K562 (cell line): ENCODE data around the gene PID1. TPM values are rescaled to one million over a fixed set of nuclear protein-coding genes. Genes with fewer than 3 reads are reported as not detected.

Experiments used
- ATAC-seq: fragments of 200-7000 bp; cut with Tn5 transposase; 3 replicates; pipeline ENCODE4 v1.9.1; 2020; ENCODE audit warnings: moderate library complexity
- BruUV-seq: library from RNA; stranded (reverse); fragments of 400-500 nt; replicated peaks from 2 replicates; lab custom pipeline; 2021; lab: Mats Ljungman, UMichigan
- CTCF ChIA-PET: fragments of 300-600 bp; formaldehyde crosslinking; extraction: SDS; loops from one replicate; lab custom pipeline; 2021; ENCODE audit warnings: low intra/inter-chr PET ratio; lab: Yijun Ruan, JAX
- POLR2A ChIA-PET: fragments of 300-600, 350-650 bp; sonication (Branson Sonifier 250); formaldehyde crosslinking; extraction: SDS; loops from one replicate; lab custom pipeline; 2021; ENCODE audit warnings: antibody characterized with exemption, inconsistent platforms; lab: Yijun Ruan, JAX
- DNase-seq, 4 experiments: peaks; one replicate each; pipeline versions ENCODE4 v3.0.0 to v3.0.0-alpha.2; 2011 to 2018; ENCODE audit warnings: low spot score in 3 of 4, mixed read lengths in 3 of 4; ENCODE audit errors: extremely low read depth in 1 of 4
- FAIRE-seq: peaks from 2 replicates; lab custom pipeline; 2011; peaks lifted over from hg19 to GRCh38; lab: Jason Lieb, UNC
- H2AFZ ChIP-seq: 2 replicates; pipeline ENCODE4 v1.6.0; 2011; ENCODE audit warnings: low read depth, low read length, control low read depth, inconsistent platforms
- H3K27ac ChIP-seq: fragments of 200-600 bp; 3 replicates; pipeline ENCODE4 v1.8.0; 2011; ENCODE audit warnings: low read depth, mild to moderate bottlenecking, control low read depth, inconsistent platforms, low read length, moderate library complexity, mixed read lengths; ENCODE audit errors: extremely low read depth
- H3K27me3 ChIP-seq, 2 experiments: fragments of 300-600 bp in 1 of 2; 2 replicates in 1 of 2; 3 replicates in 1 of 2; pipeline versions ENCODE4 v1.6.0 to v1.8.0; 2011; ENCODE audit warnings: inconsistent platforms in 2 of 2, low read length in 2 of 2, mild to moderate bottlenecking in 1 of 2, mixed read lengths in 1 of 2, moderate library complexity in 1 of 2; ENCODE audit not compliant: control insufficient read depth in 2 of 2, insufficient read depth in 2 of 2
- H3K36me3 ChIP-seq: fragments of 300-600 bp; 3 replicates; pipeline ENCODE4 v1.8.0; 2011; ENCODE audit warnings: mild to moderate bottlenecking, low read length, inconsistent platforms; ENCODE audit not compliant: control insufficient read depth, insufficient read depth
- H3K4me1 ChIP-seq, 2 experiments: fragments of 200-600 bp in 1 of 2; replicated peaks in 1 of 2; 2 replicates in 1 of 2; 3 replicates in 1 of 2; pipeline versions ENCODE4 v1.5.1 to v1.8.0; 2011; ENCODE audit warnings: inconsistent platforms in 2 of 2, low read length in 2 of 2, mild to moderate bottlenecking in 1 of 2, mixed read lengths in 1 of 2, moderate library complexity in 1 of 2; ENCODE audit not compliant: control insufficient read depth in 2 of 2, insufficient read depth in 2 of 2
- H3K4me2 ChIP-seq: 2 replicates; pipeline ENCODE4 v1.6.1; 2011; ENCODE audit warnings: low read length, control low read depth, inconsistent platforms, mixed read lengths; ENCODE audit not compliant: insufficient read depth
- H3K4me3 ChIP-seq: fragments of 200-600 bp; sonication (generic), shearing (Covaris generic); 2 replicates; pipeline ENCODE4 v1.5.1; 2016; ENCODE audit warnings: control low read depth, inconsistent platforms
- H3K79me2 ChIP-seq: fragments of 200-600 bp; 3 replicates; pipeline ENCODE4 v1.8.0; 2011; ENCODE audit warnings: low read length, inconsistent platforms; ENCODE audit not compliant: control insufficient read depth, insufficient read depth
- H3K9ac ChIP-seq, 2 experiments: 2 replicates each; pipeline versions ENCODE4 v1.6.0 to v1.6.1; 2011; ENCODE audit warnings: low read depth in 2 of 2, low read length in 2 of 2, control low read depth in 1 of 2, inconsistent platforms in 1 of 2, mild to moderate bottlenecking in 1 of 2, mixed read lengths in 1 of 2; ENCODE audit not compliant: insufficient read depth in 1 of 2
- H3K9me1 ChIP-seq: one replicate; pipeline ENCODE4 v1.6.0; 2011; ENCODE audit warnings: inconsistent platforms, mild to moderate bottlenecking, low read length, moderate library complexity; ENCODE audit not compliant: control insufficient read depth, insufficient read depth
- H3K9me3 ChIP-seq: replicated peaks from 2 replicates; pipeline ENCODE4 v1.5.1; 2011; ENCODE audit warnings: low read depth, low read length, inconsistent platforms; ENCODE audit not compliant: control insufficient read depth, insufficient read depth
- H4K20me1 ChIP-seq: replicated peaks from 2 replicates; pipeline ENCODE4 v1.6.1; 2011; ENCODE audit warnings: low read length, inconsistent platforms, mixed read lengths; ENCODE audit not compliant: control insufficient read depth, insufficient read depth
- BMI1 ChIP-seq: fragments of 150-350 bp; IDR thresholded peaks from 2 replicates; pipeline ENCODE4 v1.6.1; 2014; ENCODE audit warnings: low read length
- CEBPG ChIP-seq, 3 experiments: fragments of 200-800 bp in 1 of 3; sonication (Bioruptor generic) in 1 of 3; sonication (generic) in 1 of 3; formaldehyde crosslinking in 1 of 3; IDR thresholded peaks in 2 of 3; conservative IDR thresholded peaks in 1 of 3; 2 replicates each; pipeline versions ENCODE4 v1.6.1 to v1.8.0; 2016 to 2022; ENCODE audit warnings: missing compliant biosample characterization in 2 of 3, missing genetic modification characterization in 2 of 3, mild to moderate bottlenecking in 1 of 3, missing genetic modification reagents in 1 of 3
- E2F4 ChIP-seq: sonication (generic); formaldehyde crosslinking; IDR thresholded peaks from 2 replicates; pipeline ENCODE4 v1.8.0; 2022; ENCODE audit warnings: mild to moderate bottlenecking, low read depth, missing genetic modification reagents
- KDM5B ChIP-seq: fragments of 200-600 bp; sonication (generic); IDR thresholded peaks from 2 replicates; pipeline ENCODE4 v1.6.1; 2012; ENCODE audit warnings: low read depth, mild to moderate bottlenecking, moderate library complexity, low read length, control low read depth, inconsistent platforms; ENCODE audit not compliant: insufficient replicate concordance
- LEF1 ChIP-seq: fragments of 450-650 bp; IDR thresholded peaks from 2 replicates; pipeline ENCODE4 v1.6.1; 2016; ENCODE audit warnings: mild to moderate bottlenecking
- NONO ChIP-seq, 2 experiments: fragments of 200-400 bp in 1 of 2; fragments of 450-650 bp in 1 of 2; formaldehyde crosslinking in 1 of 2; IDR thresholded peaks; 2 replicates each; pipeline ENCODE4 v1.6.1; 2017; ENCODE audit warnings: low read depth in 2 of 2, mild to moderate bottlenecking in 2 of 2, moderate library complexity in 2 of 2, low read length in 1 of 2
- SIX5 ChIP-seq, 2 experiments: IDR thresholded peaks; 2 replicates each; pipeline ENCODE4 v1.6.1; 2011; ENCODE audit warnings: low read length in 2 of 2, borderline replicate concordance in 1 of 2, low read depth in 1 of 2, mild to moderate bottlenecking in 1 of 2, moderate library complexity in 1 of 2; ENCODE audit not compliant: insufficient read depth in 1 of 2
- SMARCA5 ChIP-seq: fragments of 450-650 bp; IDR thresholded peaks from 2 replicates; pipeline ENCODE4 v1.6.1; 2016
- STAT5B ChIP-seq: fragments of 250-450 bp; sonication (Bioruptor Pico); IDR thresholded peaks from 2 replicates; pipeline ENCODE4 v1.8.0; 2021; ENCODE audit warnings: mild to moderate bottlenecking, inconsistent platforms
- THRB ChIP-seq: fragments of 450-650 bp; formaldehyde crosslinking; conservative IDR thresholded peaks from 2 replicates; pipeline ENCODE4 v1.4.0; 2022; ENCODE audit warnings: mild to moderate bottlenecking, missing genetic modification characterization
- ZNF253 ChIP-seq: fragments of 250-450 bp; sonication (Bioruptor Pico); conservative IDR thresholded peaks from 2 replicates; pipeline ENCODE4 v1.6.1; 2021; ENCODE audit warnings: mild to moderate bottlenecking
- WGBS: fragments of 100-300 bp; shearing (Covaris generic); methylation state at CpG from one replicate; pipeline ENCODE4 v1.1.6; 2016; ENCODE audit warnings: low coverage, mixed read lengths; ENCODE audit not compliant: insufficient coverage; ENCODE audit errors: missing lambda C conversion rate; 5-methylcytosine and 5-hydroxymethylcytosine counted together
- in situ Hi-C: fragments of 300-500 bp; cut with MboI; formaldehyde crosslinking; loops from 4 replicates; pipeline ENCODE4 v1.15.0; 2018; ENCODE audit warnings: inconsistent platforms, mixed read lengths
- intact Hi-C: fragments of 100-400 bp; cut with micrococcal nuclease; formaldehyde crosslinking; loops from 2 replicates; pipeline ENCODE4 v1.14.2; 2022
- polyA plus RNA-seq, 8 experiments: library from polyadenylated mRNA; depleted of rRNA in 4 of 8; stranded (reverse) in 5 of 8; unstranded in 3 of 8; fragments of >200 nt; fragmentation: Nextera tagmentation in 2 of 8; fragmentation: Illumina TruSeq in 1 of 8; extraction: Ambion mirVana in 2 of 8; extraction: Trizol in 1 of 8; gene quantifications; 2 replicates each; pipeline versions ENCODE4 v1.2.1 to v1.2.3, GENCODE V29; 2011 to 2014; ENCODE audit warnings: inconsistent platforms in 1 of 8, missing spikeins in 1 of 8
- total RNA-seq, 7 experiments: library from RNA; depleted of rRNA in 6 of 7; stranded (reverse); fragments of >200 nt in 6 of 7; fragmentation: Illumina TruSeq in 2 of 7; extraction: Trizol in 2 of 7; gene quantifications; 2 replicates each; pipeline versions ENCODE4 v1.2.1 to v1.2.3, GENCODE V29; 2011 to 2021; ENCODE audit warnings: low replicate concordance in 1 of 7

Gene PID1
- total and polyA plus RNA-seq, 9 of the 15 experiments (the other 6 are each of a cell fraction or from before 2014, with no cell fraction given) = not detected

- no peak for TF ChIP-seq STAT5B
- no peak for TF ChIP-seq NONO (IDR thresholded peaks at IDR 0.05; ENCODE audit: low read depth in 2 of 2, low read length in 1 of 2)
- TF ChIP-seq, all 486 proteins: peak for 0
Observed at GRCh38 chr2:229175497-229175863, 95.6 kb downstream of the PID1 start (continued).

GRCh38 chr2:229174794-229175496 lies 96.1 kb downstream of the PID1 start:
- DNase-seq = no peak
- Histone ChIP-seq H3K79me2 (no peaks in the 10 kb centered on the region), H3K9me1 (no peaks in the 10 kb centered on the region), H3K27ac (no peak overlapping the region), H3K27me3 (no peaks in the 10 kb centered on the region), H4K20me1 (no peaks in the 10 kb centered on the region), H3K4me1 (no peaks in the 10 kb centered on the region), H3K9ac (no peak overlapping the region), H3K4me3 (no peak overlapping the region), H3K36me3 (no peaks in the 10 kb centered on the region), H2AFZ (no peak overlapping the region), H3K9me3 (no peaks in the 10 kb centered on the region), H3K4me2 (no peak overlapping the region)
- TF ChIP-seq ZNF253 (CRISPR knock-in tag) (no peak), CEBPG (CRISPR knock-in tag; IDR thresholded peaks at IDR 0.05) (no peak), CEBPG (tag; conservative IDR thresholded peaks at IDR 0.05 in 1 of 2, IDR thresholded peaks at IDR 0.05 in 1 of 2) (no peak), KDM5B (no peak), THRB (no peak), SIX5 (IDR thresholded peaks at IDR 0.05; ENCODE audit: borderline replicate concordance in 1 of 2, insufficient read depth in 1 of 2, low read depth in 1 of 2, low read length in 2 of 2) (no peak), E2F4 (CRISPR knock-in tag) (no peak), BMI1 (no peak), LEF1 (no peak), SMARCA5 (no peak)
- no peak for ATAC-seq
- BruUV-seq = no TSS peak
- WGBS = 0% methylated on average over 3 of the region's 4 CpGs
- FAIRE-seq = no peak
- intact Hi-C loops (no loop called here), in situ Hi-C loops (no loop called here)
- ChIA-PET POLR2A (interaction anchor here (0.6 to 0.8 kb wide), 2 partner anchors 1415 to 1476 kb away, joined by 3 read pairs; no protein-coding TSS in a partner anchor), CTCF (no interaction called here)
